Measurements from ENCODE around the gene DMRT2.

The DMRT2 gene

DNA sequence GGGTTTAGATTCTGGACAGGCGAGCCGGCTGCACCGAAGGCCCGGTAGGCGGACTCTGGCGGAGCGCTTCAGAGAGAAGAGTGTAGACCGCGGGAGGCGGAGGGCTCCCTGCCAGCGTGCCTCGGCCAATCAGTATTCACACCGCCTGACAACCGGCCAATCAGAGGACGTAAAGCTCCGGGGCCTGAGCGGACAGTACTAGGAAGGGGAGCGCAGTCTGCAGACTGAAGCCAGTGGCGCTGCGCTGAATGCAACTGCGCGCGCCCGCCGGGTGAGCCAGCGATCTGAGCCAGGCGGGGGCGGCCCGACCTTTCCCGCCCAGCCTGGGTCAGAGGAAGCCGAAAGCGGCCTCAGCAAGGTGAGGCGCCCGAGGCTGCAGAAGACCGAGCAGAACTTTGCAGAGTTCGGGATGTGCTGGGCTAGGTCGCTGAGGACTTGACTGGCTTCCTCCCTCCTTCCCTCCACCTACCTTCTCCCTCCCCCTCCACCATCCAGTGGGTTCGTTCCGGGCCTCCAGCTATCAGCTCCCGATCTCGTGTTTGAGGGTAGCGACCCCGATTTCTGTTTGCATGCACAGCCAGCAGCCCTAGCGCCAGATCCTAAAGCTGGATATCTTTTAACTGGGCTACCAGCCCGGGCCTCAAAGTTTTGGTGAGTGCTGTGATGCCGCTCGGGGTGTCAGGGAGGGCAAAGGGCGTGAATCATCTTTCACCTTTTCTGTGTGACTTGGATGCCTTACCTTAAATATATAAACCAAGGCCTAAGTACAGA is at the start of gene DMRT2:
DMRT2 (plus strand) TSS at position 233 of the 771 bp plus-strand sequence. CDS start 1,257 bp downstream, outside the sequence.
- CTCF ChIA-PET: no interaction called here
- TF ChIP-seq FOXA1 (IDR thresholded peaks at IDR 0.05): no peak
- no peak for TF ChIP-seq HDGF (IDR thresholded peaks at IDR 0.05; ENCODE audit: borderline replicate concordance)
- no peak for TF ChIP-seq TARDBP (IDR thresholded peaks at IDR 0.05)
- TF ChIP-seq LEF1 (IDR thresholded peaks at IDR 0.05; ENCODE audit: borderline replicate concordance): no peak
- no peak for TF ChIP-seq ARNT (IDR thresholded peaks at IDR 0.05)
- TF ChIP-seq BHLHE40 (IDR thresholded peaks at IDR 0.05; ENCODE audit: borderline replicate concordance): no peak
- no peak for TF ChIP-seq SP1 (IDR thresholded peaks at IDR 0.05)
- no peak for TF ChIP-seq CTBP1 (IDR thresholded peaks at IDR 0.05; ENCODE audit: borderline replicate concordance)
- POLR2A ChIA-PET: no interaction called here
- no peak for DNase-seq (ENCODE audit: extremely low spot score)

DNA sequence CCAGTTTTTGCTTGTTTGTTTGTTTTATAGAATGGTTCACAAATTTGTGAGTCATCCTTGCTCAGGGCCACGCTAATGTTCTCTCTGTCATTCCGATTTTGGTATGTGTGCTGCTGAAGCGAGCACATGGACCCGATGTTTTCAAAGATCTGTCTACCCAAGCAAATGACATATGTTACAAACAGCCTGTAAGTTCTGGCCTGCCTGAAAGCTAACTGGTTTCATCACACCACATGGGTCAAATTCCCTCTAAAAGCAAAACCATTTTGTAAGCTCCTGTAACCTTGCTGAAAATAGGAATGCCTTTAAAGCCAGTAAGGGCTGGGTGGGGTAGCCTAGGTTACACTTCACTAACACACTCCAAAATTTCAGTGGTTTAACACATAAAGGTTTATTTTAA is 48.3 kb upstream of the DMRT2 start:
- POLR2A ChIA-PET: no interaction called here
- no peak for DNase-seq (ENCODE audit: extremely low spot score)
- CTCF ChIA-PET: no interaction called here
- TF ChIP-seq ZNF384 (IDR thresholded peaks at IDR 0.05): no peak
- TF ChIP-seq FOXM1 (IDR thresholded peaks at IDR 0.05; ENCODE audit: borderline replicate concordance): no peak
- TF ChIP-seq, protein P1, sequence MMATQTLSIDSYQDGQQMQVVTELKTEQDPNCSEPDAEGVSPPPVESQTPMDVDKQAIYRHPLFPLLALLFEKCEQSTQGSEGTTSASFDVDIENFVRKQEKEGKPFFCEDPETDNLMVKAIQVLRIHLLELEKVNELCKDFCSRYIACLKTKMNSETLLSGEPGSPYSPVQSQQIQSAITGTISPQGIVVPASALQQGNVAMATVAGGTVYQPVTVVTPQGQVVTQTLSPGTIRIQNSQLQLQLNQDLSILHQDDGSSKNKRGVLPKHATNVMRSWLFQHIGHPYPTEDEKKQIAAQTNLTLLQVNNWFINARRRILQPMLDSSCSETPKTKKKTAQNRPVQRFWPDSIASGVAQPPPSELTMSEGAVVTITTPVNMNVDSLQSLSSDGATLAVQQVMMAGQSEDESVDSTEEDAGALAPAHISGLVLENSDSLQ (IDR thresholded peaks at IDR 0.05): no peak
- TF ChIP-seq SUZ12 (IDR thresholded peaks at IDR 0.05): no peak
- no peak for TF ChIP-seq NFRKB (IDR thresholded peaks at IDR 0.05)
- no peak for TF ChIP-seq ELF4 (IDR thresholded peaks at IDR 0.05)
- no peak for TF ChIP-seq L3MBTL2 (conservative IDR thresholded peaks at IDR 0.05)
- TF ChIP-seq CTBP1 (IDR thresholded peaks at IDR 0.05; ENCODE audit: borderline replicate concordance): no peak
- TF ChIP-seq ARNT (IDR thresholded peaks at IDR 0.05): no peak
- no peak for TF ChIP-seq SP1 (IDR thresholded peaks at IDR 0.05)
- TF ChIP-seq FOXA1 (IDR thresholded peaks at IDR 0.05): no peak
- no peak for TF ChIP-seq HDGF (IDR thresholded peaks at IDR 0.05; ENCODE audit: borderline replicate concordance)
- no peak for TF ChIP-seq TARDBP (IDR thresholded peaks at IDR 0.05)
- TF ChIP-seq FOXK2 (IDR thresholded peaks at IDR 0.05): no peak
- TF ChIP-seq BHLHE40 (IDR thresholded peaks at IDR 0.05; ENCODE audit: borderline replicate concordance): no peak
- no peak for TF ChIP-seq LEF1 (IDR thresholded peaks at IDR 0.05; ENCODE audit: borderline replicate concordance)

DNA sequence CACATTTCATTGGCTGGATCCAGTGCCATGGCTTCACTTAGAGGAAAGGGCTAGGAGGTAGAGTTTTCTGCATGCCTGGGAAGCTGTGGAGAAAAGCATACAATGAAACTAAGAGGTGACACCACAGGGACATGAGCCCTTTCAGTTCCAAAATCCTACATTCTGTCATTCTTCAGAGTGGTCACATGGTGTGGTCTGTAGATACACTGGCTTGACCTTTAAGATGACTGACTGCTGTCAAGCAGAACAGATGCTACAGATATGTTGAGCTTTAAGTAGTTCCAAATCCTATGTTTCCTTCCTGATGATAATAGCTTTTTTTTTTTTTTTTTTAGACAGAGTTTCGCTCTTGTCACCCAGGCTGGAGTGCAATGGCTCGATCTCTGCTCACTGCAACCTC is 47.5 kb upstream of the DMRT2 start:
- no peak for TF ChIP-seq HDGF (IDR thresholded peaks at IDR 0.05; ENCODE audit: borderline replicate concordance)
- TF ChIP-seq FOXA1 (IDR thresholded peaks at IDR 0.05): no peak
- TF ChIP-seq, protein P1 (IDR thresholded peaks at IDR 0.05): no peak
- TF ChIP-seq SUZ12 (IDR thresholded peaks at IDR 0.05): no peak
- no peak for TF ChIP-seq NFRKB (IDR thresholded peaks at IDR 0.05)
- DNase-seq (ENCODE audit: extremely low spot score): no peak
- CTCF ChIA-PET: interaction anchor here (0.6 kb wide), 2 partner anchors 140 to 790 kb away, joined by 3 to 4 read pairs; no protein-coding TSS in a partner anchor
- POLR2A ChIA-PET: no interaction called here

DNA sequence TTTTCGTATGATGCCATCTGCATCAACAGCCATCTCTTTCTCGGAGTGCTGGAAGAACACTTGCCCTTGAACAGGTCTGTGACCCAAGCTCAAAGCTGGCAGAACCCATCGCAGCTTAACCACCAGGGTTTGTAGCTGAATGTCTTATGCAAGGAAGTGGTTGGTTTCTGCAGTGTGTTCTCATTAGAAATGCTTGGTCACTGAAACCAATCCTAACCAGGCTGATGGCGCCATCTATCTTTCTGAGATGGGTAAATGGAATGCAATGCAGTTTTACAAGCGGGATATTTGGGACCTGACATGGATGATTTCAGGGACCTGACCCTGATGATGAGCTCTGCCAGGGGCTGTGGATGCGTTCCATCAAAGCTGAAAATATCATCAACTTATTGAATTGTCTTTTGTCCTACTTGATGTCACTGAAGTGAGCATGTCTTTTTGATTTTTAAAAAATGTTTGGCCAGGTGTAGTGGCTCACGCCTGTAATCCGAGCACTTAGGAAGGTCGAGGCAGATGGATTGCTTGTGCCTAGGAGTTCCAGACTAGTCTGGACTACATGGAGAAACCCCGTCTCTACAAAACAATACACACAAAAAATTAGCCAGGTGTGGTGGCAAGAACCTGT is 45.0 kb upstream of the DMRT2 start:
- TF ChIP-seq HDGF (IDR thresholded peaks at IDR 0.05; ENCODE audit: borderline replicate concordance) (no peak), LEF1 (IDR thresholded peaks at IDR 0.05; ENCODE audit: borderline replicate concordance) (no peak), TARDBP (IDR thresholded peaks at IDR 0.05) (no peak), BHLHE40 (IDR thresholded peaks at IDR 0.05; ENCODE audit: borderline replicate concordance) (no peak), SP1 (IDR thresholded peaks at IDR 0.05) (no peak), ELF4 (IDR thresholded peaks at IDR 0.05) (no peak), ZNF384 (IDR thresholded peaks at IDR 0.05) (no peak), CTBP1 (IDR thresholded peaks at IDR 0.05; ENCODE audit: borderline replicate concordance) (no peak)
- POLR2A ChIA-PET: no interaction called here
- CTCF ChIA-PET: interaction anchor here (0.6 kb wide), 1 partner anchor 92 kb away, joined by 3 read pairs; no protein-coding TSS in a partner anchor
- no peak for DNase-seq (ENCODE audit: extremely low spot score)

DNA sequence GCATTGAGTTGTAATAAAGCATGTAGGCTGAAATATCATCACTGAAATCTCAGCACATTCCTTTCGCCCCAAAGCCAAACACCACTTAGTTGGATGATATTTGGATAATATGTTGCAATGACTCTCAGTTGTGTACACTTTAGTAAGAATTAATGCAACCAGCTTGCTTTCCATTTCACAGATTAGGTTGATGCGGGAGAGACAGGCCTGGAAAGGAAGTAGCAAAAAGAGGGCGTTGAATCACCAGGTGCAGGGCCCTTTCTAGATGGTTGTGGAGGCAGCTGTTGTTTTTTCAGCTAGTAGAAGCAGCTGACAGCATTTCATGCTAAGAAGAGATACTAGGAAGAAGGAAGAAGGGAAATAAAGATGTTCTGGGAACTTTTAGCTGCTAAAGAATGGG is 42.8 kb upstream of the DMRT2 start:
- POLR2A ChIA-PET: no interaction called here
- TF ChIP-seq LEF1 (IDR thresholded peaks at IDR 0.05; ENCODE audit: borderline replicate concordance) (no peak), ARNT (IDR thresholded peaks at IDR 0.05) (no peak), SUZ12 (IDR thresholded peaks at IDR 0.05) (no peak), NFRKB (IDR thresholded peaks at IDR 0.05) (no peak), FOXK2 (IDR thresholded peaks at IDR 0.05) (no peak), BHLHE40 (IDR thresholded peaks at IDR 0.05; ENCODE audit: borderline replicate concordance) (no peak), FOXM1 (IDR thresholded peaks at IDR 0.05; ENCODE audit: borderline replicate concordance) (no peak), HDGF (IDR thresholded peaks at IDR 0.05; ENCODE audit: borderline replicate concordance) (no peak), ELF4 (IDR thresholded peaks at IDR 0.05) (no peak), SP1 (IDR thresholded peaks at IDR 0.05) (no peak), ZNF384 (IDR thresholded peaks at IDR 0.05) (no peak), FOXA1 (IDR thresholded peaks at IDR 0.05) (no peak)
- TF ChIP-seq, protein P1 (IDR thresholded peaks at IDR 0.05): no peak
- CTCF ChIA-PET: no interaction called here
- DNase-seq (ENCODE audit: extremely low spot score): no peak

DNA sequence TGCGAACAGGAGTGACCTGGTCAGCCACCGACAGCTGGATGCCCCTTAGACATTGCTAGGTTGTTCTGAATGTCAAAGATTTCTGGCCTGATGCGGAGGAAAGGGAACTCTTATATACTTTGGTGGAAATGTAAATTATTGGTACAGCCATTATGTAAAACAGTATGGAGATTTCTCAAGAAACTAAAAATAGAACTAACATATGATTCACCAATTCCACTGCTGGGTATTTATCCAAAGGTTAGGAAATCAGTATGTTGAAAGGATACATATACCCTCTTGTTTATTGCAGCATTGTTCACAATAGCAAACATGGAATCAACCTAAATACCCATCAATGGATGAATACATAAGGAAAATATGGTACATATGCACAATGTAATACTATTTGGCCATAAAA is 41.9 kb upstream of the DMRT2 start:
- DNase-seq (ENCODE audit: extremely low spot score): no peak
- ChIA-PET POLR2A (no interaction called here), CTCF (no interaction called here)
- TF ChIP-seq ZNF384 (IDR thresholded peaks at IDR 0.05): no peak
- no peak for TF ChIP-seq ELF4 (IDR thresholded peaks at IDR 0.05)
- TF ChIP-seq FOXA1 (IDR thresholded peaks at IDR 0.05): no peak
- TF ChIP-seq FOXK2 (IDR thresholded peaks at IDR 0.05): no peak
- TF ChIP-seq LEF1 (IDR thresholded peaks at IDR 0.05; ENCODE audit: borderline replicate concordance): no peak
- no peak for TF ChIP-seq ARNT (IDR thresholded peaks at IDR 0.05)
- TF ChIP-seq SP1 (IDR thresholded peaks at IDR 0.05): no peak
- TF ChIP-seq BHLHE40 (IDR thresholded peaks at IDR 0.05; ENCODE audit: borderline replicate concordance): no peak
- TF ChIP-seq, protein P1 (IDR thresholded peaks at IDR 0.05): no peak
- TF ChIP-seq NFRKB (IDR thresholded peaks at IDR 0.05): no peak
- no peak for TF ChIP-seq TARDBP (IDR thresholded peaks at IDR 0.05)
- TF ChIP-seq L3MBTL2 (conservative IDR thresholded peaks at IDR 0.05): no peak
- TF ChIP-seq SUZ12 (IDR thresholded peaks at IDR 0.05): no peak
- no peak for TF ChIP-seq CTBP1 (IDR thresholded peaks at IDR 0.05; ENCODE audit: borderline replicate concordance)
- no peak for TF ChIP-seq HDGF (IDR thresholded peaks at IDR 0.05; ENCODE audit: borderline replicate concordance)
- TF ChIP-seq FOXM1 (IDR thresholded peaks at IDR 0.05; ENCODE audit: borderline replicate concordance): no peak

All from HEK293T (cell line).